GM18867 (cell line): ENCODE results near the gene USHBP1.

Experiments
- ATAC-seq: cut with Tn5 transposase; IDR thresholded peaks from one replicate; pipeline ENCODE4 v1.9.1; 2021; ENCODE audit warnings: mild to moderate bottlenecking, moderate library complexity; ENCODE audit not compliant: unreplicated experiment

USHBP1 gene

DNA sequence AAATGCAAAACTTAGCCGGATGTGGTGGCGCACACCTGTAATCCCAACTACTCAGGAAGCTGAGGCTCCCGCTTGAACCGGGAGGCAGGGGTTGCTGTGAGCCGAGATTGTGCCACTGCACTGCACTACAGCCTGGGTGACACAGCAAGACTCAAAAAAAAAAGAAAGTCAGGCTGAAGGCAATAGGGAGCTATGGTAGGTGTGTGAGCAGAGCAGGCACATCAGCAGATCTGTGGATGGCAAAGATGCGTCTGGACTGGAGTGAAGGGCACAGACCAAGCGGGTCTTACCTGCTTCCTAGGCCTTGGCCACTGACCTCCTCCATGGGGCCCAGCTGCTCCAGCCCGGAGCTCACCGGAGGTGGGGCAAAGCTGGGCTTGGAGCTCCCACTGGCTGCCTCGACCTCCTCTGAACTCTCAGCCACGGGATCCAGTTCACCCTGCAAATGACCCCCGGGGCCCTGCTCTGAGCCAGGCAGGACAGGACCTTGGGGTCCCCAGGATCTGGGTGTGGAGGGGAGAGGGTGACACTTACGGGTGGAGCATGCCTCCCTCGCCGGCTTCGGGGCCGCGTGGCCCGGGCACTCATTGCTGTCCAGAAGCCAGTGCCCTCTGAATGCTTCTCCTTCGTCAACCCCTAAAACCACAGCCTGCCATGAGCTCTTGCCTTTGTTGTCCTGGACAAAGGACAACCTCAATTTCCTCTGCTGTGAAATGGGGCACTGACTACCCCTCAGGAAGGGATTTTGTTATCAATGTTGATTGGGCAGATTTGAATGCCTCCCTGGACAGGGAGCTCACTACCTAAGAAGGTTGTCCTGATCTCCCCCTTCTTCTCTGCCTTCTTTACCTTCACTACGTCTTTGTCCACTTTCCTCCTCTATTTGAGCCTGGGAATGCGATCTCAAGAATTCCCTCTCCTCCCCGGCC, 569 bp downstream of the USHBP1 start:
- no peak for ATAC-seq

- ATAC-seq = no peak
Measured at GRCh38 chr19:17262557-17262956, 2.0 kb downstream of the USHBP1 start.

GRCh38 chr19:17260842-17261325, 3.7 kb downstream of the USHBP1 start:
- peak; percentile 73 for ATAC-seq

GRCh38 chr19:17259934-17260333, 4.6 kb downstream of the USHBP1 start:
- ATAC-seq = no peak

DNA sequence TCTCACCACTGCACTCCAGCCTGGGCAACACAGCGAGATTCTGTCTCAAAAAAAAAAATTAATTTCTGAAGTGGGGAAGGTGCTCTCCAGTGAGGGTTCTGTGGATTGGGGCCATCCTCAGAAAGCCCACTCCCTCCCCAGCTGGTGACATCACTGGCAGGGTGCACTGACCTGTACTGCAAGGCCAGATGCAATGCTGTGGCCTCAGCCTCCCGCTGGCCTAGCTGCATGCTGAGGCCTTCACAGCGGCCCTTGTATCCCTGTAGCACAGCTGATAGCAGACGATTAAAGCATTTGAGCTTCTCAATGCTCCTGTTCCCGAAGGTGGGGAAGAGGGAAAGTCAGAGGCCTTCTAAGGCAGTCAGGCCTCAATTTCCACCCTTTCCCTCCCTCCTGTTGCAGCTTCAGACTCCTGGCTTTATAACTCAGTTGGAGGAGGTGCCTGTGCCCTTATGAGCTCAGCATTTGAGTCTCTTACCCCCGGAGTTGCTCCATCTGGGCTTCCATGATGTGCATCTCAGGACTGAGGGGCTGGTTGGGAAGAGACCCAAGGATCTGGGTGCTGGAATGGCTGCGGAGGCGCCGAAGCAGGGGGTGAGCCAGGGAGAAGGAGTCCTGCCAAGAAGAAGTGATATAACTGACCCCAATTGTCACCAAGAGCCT, 5.3 kb downstream of the USHBP1 start:
- no peak for ATAC-seq

DNA sequence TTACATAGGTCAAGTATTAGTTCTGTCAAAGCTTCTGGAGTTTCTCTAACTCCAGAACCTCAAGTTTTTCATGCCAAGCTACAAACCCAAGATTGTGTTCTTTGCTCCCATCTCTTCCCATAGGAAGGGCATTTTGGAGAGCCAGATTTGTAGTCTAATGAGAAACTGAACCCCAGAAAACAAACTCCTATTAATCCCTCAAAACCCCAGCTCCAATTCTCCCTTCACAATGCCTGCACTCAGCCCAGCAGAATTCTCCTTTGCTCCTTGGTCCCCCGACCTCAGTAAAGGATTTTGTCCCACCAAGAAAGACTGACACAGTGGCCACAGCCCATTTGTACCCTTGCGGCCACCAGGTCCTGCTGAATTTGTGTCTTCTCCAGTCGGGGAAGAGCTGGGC, 8.4 kb downstream of the USHBP1 start:
- no peak for ATAC-seq

GRCh38 chr19:17255150-17255621, 9.4 kb downstream of the USHBP1 start:
- ATAC-seq = no peak

GRCh38 chr19:17254636-17255035, 9.9 kb downstream of the USHBP1 start:
- ATAC-seq = no peak

DNA sequence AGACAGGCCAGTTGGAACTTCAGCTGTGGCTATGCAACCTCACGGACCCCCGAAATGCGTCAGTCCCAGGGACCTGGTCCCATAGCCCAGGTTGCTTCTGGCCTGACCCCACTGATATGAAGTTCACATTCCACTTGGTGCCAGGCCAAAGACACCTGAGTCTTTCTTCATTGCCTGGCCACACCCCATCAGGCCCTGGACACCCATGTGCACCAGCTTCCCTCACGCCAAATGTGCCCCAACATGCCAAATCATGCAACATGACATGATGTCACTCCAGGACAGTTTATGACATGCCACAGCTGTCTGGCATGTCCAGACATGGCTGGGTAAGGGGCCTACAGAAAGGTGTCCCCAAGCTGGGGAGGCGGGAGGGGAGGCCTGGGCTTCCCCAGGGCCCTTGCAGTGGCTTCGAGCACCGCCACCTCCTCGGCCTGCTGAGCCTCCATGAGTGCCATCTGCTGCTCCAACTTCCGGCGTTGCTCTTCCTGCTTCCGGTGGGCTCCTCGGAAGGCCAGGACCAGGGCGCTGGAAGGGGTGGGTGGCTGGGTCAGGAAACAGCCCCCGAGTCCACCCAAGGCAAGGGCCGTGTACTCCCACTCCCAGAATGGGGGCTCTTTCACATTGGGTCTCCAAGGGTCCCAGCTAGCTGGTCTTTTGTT, 14.5 kb downstream of the USHBP1 start:
- no peak for ATAC-seq

GRCh38 chr19:17248011-17248776, 16.4 kb downstream of the USHBP1 start:
- ATAC-seq = no peak

GRCh38 chr19:17246681-17247425, 17.7 kb downstream of the USHBP1 start:
- no peak for ATAC-seq

GRCh38 chr19:17245535-17245984, 19.0 kb downstream of the USHBP1 start, which contains the start of gene NR2F6:
TSS of gene NR2F6 (minus strand) at chr19:17245919. CDS start at chr19:17245220, 699 bp downstream.
- no peak for ATAC-seq

GRCh38 chr19:17244618-17245534, 19.7 kb downstream of the USHBP1 start:
- peak; percentile 6 for ATAC-seq

DNA sequence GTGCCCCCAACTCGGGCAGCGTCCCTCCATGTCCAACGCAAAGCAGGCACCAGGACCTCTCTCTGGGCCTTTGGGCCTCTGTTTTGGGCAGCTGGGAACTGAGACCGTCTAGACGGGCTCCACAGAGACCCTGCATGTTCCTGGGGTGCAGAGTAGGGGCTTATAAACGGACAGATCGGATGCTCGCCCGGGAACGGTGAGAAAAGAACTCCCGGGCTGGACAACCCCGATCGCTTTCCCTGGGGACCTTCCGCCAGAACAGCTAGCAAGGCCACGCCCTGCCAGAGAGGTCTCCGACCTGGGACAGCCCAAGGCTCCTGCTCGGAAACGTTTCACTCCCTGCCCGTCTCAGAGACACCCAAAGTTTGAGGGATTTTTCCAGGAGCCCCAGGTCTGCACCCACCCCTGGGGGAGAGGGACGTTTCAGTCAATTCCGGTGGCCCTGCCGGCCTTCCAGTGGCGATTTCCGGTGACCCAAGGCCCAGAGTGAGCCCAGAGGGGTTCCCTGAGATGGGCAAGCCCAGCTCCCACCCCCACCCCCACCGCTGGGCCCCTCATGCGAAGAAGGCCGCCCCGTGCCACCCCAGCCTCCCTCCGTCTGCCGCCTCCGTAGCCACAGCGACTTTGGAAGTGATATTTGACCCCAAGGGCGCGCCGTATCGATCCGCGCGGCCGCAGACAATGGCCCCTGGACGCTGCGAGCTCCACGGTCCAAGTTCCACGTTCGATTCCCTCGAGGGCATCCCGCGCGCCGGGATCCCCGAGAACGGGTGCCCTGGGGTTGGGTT, 20.5 kb downstream of the USHBP1 start:
- no peak for ATAC-seq

- no peak for ATAC-seq
Measured at GRCh38 chr19:17243211-17243829, 21.2 kb downstream of the USHBP1 start.

- ATAC-seq = no peak
Measured at GRCh38 chr19:17242431-17243208, 21.9 kb downstream of the USHBP1 start.
